IPS-15b (cell line): ENCODE results near the gene MOBP.

Source experiments
- H3K27me3 ChIP-seq: one replicate; pipeline ENCODE4 v1.6.1; 2013; ENCODE audit warnings: low read length; ENCODE audit not compliant: control insufficient read depth, insufficient read depth
- H3K36me3 ChIP-seq: one replicate; pipeline ENCODE4 v1.6.1; 2013; ENCODE audit warnings: low read length; ENCODE audit not compliant: control insufficient read depth, insufficient read depth
- H3K4me1 ChIP-seq: one replicate; pipeline ENCODE4 v1.6.1; 2013; ENCODE audit warnings: mild to moderate bottlenecking, low read length; ENCODE audit not compliant: control insufficient read depth, insufficient read depth
- H3K4me3 ChIP-seq: one replicate; pipeline ENCODE4 v1.5.1; 2013; ENCODE audit warnings: low read depth, low read length
- H3K9ac ChIP-seq: one replicate; pipeline ENCODE4 v1.6.1; 2013; ENCODE audit warnings: low read depth, mild to moderate bottlenecking, low read length
- H3K9me3 ChIP-seq: one replicate; pipeline ENCODE4 v1.6.1; 2013; ENCODE audit warnings: mild to moderate bottlenecking, low read length; ENCODE audit not compliant: control insufficient read depth, insufficient read depth

Gene MOBP

GRCh38 chr3:39434574-39434973 is 32.9 kb upstream of the MOBP start:
- no peaks in the 10 kb centered on the region for H3K4me1 ChIP-seq
- H3K4me3 ChIP-seq = no peak overlapping the region
- H3K27me3 ChIP-seq = no peaks in the 10 kb centered on the region
- H3K9me3 ChIP-seq = no peaks in the 10 kb centered on the region
- H3K36me3 ChIP-seq = peaks cover 2% of the 10 kb centered on the region
- H3K9ac ChIP-seq = no peak overlapping the region

- Histone ChIP-seq H3K9ac (no peak overlapping the region), H3K36me3 (peaks cover 2% of the 10 kb centered on the region), H3K9me3 (no peaks in the 10 kb centered on the region), H3K4me1 (no peaks in the 10 kb centered on the region), H3K27me3 (no peaks in the 10 kb centered on the region), H3K4me3 (no peak overlapping the region)
These were observed 32.3 kb upstream of the MOBP start for GRCh38 chr3:39435006-39435748.

- Histone ChIP-seq H3K9ac (no peak overlapping the region), H3K27me3 (no peaks in the 10 kb centered on the region), H3K4me1 (no peaks in the 10 kb centered on the region), H3K9me3 (no peaks in the 10 kb centered on the region), H3K4me3 (no peak overlapping the region), H3K36me3 (no peaks in the 10 kb centered on the region)
These were observed 28.6 kb upstream of the MOBP start for GRCh38 chr3:39438880-39439279.

GRCh38 chr3:39440316-39440715 is 27.2 kb upstream of the MOBP start:
- H3K4me3 ChIP-seq = no peak overlapping the region
- no peak overlapping the region for H3K9ac ChIP-seq
- H3K4me1 ChIP-seq = no peaks in the 10 kb centered on the region
- no peaks in the 10 kb centered on the region for H3K36me3 ChIP-seq
- no peaks in the 10 kb centered on the region for H3K9me3 ChIP-seq
- H3K27me3 ChIP-seq = no peaks in the 10 kb centered on the region

- H3K9me3 ChIP-seq = no peaks in the 10 kb centered on the region
- H3K27me3 ChIP-seq = no peaks in the 10 kb centered on the region
- no peaks in the 10 kb centered on the region for H3K36me3 ChIP-seq
- no peak overlapping the region for H3K9ac ChIP-seq
- H3K4me3 ChIP-seq = no peak overlapping the region
- H3K4me1 ChIP-seq = no peaks in the 10 kb centered on the region
These were observed 23.9 kb upstream of the MOBP start for GRCh38 chr3:39443530-39443929.

- H3K9me3 ChIP-seq = no peaks in the 10 kb centered on the region
- no peak overlapping the region for H3K4me3 ChIP-seq
- no peaks in the 10 kb centered on the region for H3K27me3 ChIP-seq
- H3K36me3 ChIP-seq = no peaks in the 10 kb centered on the region
- H3K4me1 ChIP-seq = no peaks in the 10 kb centered on the region
- H3K9ac ChIP-seq = no peak overlapping the region
These were observed 21.6 kb upstream of the MOBP start for GRCh38 chr3:39445927-39446326.

GRCh38 chr3:39446444-39446843 is 21.0 kb upstream of the MOBP start:
- Histone ChIP-seq H3K9me3 (no peaks in the 10 kb centered on the region), H3K9ac (no peak overlapping the region), H3K4me3 (no peak overlapping the region), H3K4me1 (no peaks in the 10 kb centered on the region), H3K36me3 (no peaks in the 10 kb centered on the region), H3K27me3 (no peaks in the 10 kb centered on the region)

- Histone ChIP-seq H3K4me3 (no peak overlapping the region), H3K27me3 (no peaks in the 10 kb centered on the region), H3K36me3 (no peaks in the 10 kb centered on the region), H3K9me3 (no peaks in the 10 kb centered on the region), H3K4me1 (no peaks in the 10 kb centered on the region), H3K9ac (no peak overlapping the region)
These were observed 19.6 kb upstream of the MOBP start for GRCh38 chr3:39447637-39448483.

GRCh38 chr3:39448506-39449233 is 18.8 kb upstream of the MOBP start:
- H3K36me3 ChIP-seq = no peaks in the 10 kb centered on the region
- H3K9ac ChIP-seq = no peak overlapping the region
- no peaks in the 10 kb centered on the region for H3K27me3 ChIP-seq
- no peak overlapping the region for H3K4me3 ChIP-seq
- H3K4me1 ChIP-seq = no peaks in the 10 kb centered on the region
- no peaks in the 10 kb centered on the region for H3K9me3 ChIP-seq

GRCh38 chr3:39449796-39450195 is 17.7 kb upstream of the MOBP start:
- Histone ChIP-seq H3K36me3 (no peaks in the 10 kb centered on the region), H3K9ac (no peak overlapping the region), H3K27me3 (no peaks in the 10 kb centered on the region), H3K4me1 (no peaks in the 10 kb centered on the region), H3K9me3 (no peaks in the 10 kb centered on the region), H3K4me3 (no peak overlapping the region)

DNA sequence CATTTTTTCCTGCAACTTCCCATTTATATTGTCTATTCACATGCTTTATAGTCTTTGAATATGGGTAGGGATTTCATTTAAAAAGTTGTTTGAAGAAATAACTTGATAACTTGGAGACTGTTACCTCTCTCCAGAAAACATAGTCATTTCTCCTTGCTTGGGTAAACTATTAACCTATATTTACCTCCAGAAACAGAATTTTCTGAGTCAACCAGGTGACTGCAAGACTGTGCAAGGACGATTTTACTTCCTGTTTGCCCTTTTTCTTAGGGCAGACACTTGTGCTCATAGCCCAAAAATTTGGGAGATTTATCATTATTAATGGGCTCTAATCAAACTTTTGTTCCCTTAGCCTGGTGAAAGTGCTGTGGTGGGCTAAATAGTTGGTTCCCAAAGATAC is 14.3 kb upstream of the MOBP start:
- Histone ChIP-seq H3K4me1 (no peaks in the 10 kb centered on the region), H3K36me3 (no peaks in the 10 kb centered on the region), H3K4me3 (no peak overlapping the region), H3K9ac (no peak overlapping the region), H3K9me3 (no peaks in the 10 kb centered on the region), H3K27me3 (no peaks in the 10 kb centered on the region)
